Stimulated activated CD8-positive, alpha-beta memory T cell treated with anti-CD3 and anti-CD28 coated beads, Interleukin-7, amount 100 ng/mL, for 24 hours (primary cell): Measurements from ENCODE around the gene GMPPA.

Experiments used
- DNase-seq: peaks from one replicate; pipeline ENCODE4 v3.0.0-alpha.2; 2020; ENCODE audit warnings: low read depth

Gene GMPPA

DNA sequence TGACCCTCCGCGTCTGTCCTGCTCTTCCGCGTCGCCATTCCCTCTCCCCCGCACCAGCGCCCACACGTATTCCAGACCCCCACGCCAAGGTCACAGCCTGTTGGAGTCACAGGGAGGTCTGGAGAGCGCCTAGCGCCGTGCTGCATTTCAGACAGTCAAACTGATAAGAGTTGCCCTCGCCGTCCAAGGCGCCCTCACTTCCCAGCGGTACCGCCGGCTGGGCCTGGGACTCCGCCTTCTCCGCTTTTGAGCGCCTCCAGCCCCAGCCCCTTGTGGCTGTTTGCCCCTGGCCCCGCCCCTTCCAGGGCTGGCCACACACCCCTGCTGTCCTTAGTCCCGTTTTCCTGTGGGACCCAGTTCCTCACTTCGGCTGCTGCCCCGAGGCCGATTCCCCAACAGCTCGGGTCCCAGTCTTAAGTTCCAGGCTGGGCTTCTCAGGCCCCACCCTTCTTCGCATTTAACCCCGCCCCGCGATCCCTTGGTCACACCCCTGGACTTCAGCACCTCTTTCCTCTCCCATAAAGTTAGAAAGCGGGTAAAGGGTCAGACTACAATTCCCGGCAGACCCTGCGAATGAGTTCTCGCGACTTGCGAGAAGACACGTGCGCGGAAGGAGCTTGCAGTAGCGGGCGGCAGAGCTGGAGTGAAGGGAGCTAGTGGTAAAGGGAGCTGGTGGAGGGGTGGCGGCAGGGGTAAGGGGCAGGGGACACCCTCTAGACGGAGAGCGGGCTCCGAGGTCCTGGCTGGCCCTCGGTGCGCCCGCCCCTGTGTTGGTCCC, at the start of gene GMPPA:
GMPPA (plus strand) TSS at position 612 of the 778 bp plus-strand sequence. CDS start 1,085 bp downstream, outside the sequence.
- peak; percentile 81 for DNase-seq

DNA sequence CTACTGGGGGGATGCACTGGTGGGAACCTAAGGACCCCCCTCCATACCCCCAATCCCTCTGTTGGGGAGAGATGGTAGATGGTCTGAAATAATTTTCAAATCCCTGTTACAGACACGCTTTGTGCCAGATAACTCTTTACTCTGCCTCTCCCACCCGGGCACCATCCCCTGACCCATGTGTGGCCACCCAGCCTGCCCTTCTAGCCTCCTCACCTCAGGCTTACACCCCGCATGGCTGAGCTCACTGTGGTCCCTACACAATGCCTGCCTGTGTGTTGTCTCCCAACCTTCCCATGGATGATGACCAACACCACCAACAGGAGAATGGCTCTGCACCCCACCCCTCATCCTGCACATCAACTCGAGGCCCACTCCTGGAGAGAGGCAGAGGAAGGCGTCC, 49.1 kb upstream of the GMPPA start:
- DNase-seq: no peak

DNA sequence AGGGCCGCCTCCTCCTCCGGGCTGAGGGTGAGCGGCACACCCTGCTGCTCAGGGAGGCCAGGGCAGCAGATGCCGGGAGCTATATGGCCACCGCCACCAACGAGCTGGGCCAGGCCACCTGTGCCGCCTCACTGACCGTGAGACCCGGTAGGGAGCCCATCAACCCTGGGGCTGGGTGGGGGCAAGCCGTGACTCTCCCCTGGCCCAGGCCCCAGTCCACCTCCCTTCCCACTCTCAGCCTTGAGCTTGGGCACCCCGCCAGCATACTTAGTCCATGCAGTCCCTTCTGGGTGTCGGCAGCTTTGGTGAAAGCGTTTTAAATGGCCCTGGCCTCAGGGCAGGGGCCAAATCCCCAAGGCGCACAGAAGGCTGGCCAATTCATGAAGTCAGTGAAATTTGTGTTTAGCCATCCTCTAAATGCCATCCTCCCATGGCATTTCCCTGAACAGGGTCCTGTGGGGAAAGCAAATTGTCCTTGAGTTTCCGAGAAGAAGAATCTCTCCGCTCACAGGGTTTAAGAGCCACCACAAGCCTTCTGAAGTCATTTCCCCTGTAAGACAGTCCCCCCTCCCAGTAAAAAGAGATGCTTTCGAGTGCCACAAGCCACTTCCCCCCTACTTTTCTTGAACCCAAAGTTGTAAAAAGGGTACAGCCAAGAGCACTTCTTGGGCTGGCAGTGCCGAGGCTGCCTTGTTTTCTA, 46.9 kb upstream of the GMPPA start:
- no peak for DNase-seq

DNA sequence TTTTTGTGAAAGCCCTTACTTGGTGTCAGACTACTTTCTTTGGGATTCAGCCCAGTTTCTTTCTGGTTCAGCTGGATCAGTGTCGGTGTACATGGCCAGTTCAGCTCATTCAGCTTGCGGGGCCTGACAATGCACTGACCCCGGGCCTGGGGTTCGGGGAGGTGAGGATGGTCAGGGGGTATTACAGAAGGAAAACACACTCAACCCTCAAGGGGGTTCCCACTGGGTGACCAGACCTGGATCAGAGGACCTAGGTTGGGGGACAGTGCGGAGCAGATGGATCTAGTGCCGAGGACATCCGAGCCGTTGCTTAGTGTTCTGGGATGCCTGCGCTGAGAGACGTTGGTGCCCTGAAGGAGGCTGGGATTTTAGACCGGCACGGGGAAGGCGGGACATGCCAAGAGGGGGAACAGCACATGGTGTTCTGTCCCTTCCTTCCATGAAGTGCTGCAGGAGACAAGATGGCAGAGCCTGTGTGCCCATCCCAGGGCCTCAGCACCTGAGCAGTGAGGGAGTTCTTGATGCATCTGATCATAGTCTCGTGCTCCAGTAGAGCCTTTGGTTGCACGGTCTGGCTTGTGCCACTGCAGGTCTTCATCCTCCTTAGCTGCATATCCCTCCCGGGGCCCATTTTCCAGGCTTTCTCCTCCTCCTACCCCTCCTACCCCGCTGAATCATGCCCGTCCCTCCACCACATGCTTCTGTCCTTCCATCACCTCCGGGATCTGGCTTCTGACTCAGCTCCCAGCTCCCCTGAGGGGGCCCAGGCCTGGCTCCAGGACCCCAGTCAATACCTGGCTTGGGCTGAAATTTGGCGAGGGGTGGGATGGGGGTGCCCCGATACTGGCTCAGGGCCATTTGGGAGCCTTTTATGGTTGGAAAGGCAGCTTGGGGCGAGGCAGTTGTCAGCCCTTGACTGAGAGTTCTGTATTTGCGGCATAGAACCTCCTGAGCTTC, 46.1 kb upstream of the GMPPA start:
- no peak for DNase-seq

DNA sequence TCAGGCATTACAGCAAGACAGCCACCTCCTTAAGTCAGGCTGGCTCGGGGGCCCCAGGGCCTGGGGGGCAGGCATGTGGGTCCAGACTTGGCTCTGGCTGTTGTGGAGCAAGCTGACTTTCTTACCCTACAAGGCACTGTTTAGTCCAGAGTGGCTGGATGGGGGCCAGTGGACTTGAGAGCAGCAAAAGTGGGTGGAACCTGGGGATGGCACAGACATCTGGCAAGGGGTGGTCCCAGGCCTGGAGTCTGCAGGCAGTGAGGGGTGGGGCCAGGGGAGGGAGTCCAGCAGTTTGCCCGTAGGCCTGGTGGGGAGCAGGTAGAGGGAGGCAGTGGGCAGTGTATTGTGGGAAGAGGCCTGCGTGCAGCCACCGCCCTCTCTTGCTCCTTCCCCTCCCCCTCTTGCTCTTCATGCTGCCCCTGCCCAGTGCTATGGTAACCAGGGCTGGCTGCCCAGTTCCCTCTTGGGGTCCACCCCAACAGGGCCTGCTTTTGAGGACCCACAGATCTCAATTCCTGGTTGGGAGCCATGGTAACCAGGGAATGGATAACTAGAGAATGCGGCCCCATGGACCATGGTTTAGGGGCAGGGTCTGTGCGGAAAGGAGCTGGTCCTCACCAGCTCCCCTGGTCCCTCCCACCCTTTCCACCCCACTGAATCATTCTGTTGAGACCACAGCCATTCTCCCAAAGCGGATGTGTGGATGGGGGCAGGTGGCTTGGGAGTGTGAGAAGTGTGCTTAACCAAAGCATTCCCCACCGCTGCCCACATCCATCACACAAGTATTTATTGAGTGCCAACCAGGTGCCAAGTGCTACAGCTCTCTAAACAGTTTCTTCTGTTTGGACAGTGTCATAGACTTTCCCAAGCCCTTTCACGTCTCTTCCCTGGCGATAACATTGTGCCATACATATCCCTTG, 44.8 kb upstream of the GMPPA start:
- DNase-seq: no peak

DNA sequence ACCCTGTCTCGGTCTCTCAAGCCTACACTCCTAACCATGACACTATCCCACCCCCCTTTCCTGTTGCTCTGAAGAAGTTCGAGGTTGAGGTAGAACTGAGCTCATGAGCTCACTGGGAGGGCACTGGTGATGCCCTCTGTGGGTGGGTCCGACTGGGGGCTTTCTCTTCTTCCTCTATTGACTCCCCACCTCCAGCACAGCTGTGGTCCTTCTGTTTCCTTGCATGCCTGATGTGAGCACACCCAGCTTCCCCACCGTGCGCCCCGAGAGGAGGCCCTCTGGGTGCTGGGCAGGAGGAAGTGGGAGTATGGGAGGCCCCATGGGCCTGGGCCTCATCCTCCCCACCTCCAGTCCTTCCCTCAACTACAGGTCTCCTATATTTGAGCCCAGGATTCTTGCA, 43.1 kb upstream of the GMPPA start:
- DNase-seq: no peak

DNA sequence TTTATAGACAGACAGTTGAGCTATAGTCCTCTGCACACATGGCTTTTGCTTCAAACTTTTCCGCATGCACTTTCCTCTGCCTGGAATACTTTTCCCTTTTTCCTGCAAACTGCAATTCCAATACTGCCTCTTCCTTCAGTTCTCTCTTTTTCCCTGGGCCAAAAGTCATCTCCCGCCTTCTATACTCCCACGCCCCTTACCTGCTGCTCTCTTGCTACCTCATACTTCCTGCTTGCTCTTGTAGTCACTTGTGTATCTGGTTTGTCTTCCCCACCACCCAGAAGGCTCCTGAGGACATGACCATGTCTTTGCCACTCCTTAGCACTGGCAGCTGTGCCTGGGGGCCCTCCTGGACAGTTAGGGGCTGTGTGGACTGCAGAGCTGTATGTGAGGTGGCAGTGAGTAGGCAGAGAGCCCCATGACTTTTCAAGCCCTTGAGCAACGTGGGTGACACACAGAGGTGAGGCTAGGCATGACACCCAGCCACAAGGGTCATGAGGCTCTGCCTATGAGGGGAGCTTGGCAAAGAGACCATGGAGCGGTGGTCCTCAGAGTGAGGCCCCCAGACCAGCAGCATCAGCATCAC, 40.8 kb upstream of the GMPPA start:
- no peak for DNase-seq

DNA sequence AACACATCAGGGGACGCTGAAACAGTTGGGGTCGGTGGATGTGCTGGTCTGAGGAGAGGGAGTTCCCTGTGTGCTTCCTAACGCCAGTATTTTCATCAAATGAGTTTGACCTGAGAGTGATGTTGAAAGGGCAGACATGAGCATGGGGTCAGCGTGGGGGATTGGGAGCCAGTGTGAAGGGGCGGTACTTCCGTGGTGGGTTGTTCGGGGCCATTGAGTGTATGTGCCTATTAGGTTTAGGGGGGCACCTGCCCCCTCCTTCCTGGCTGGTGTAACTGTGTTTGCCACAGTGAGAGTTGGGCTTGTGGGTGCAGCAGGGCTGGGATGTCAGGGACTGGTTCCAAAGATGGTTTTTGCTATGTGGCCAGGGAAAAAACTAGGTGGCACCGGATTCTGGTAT, 39.7 kb upstream of the GMPPA start:
- DNase-seq: no peak

DNA sequence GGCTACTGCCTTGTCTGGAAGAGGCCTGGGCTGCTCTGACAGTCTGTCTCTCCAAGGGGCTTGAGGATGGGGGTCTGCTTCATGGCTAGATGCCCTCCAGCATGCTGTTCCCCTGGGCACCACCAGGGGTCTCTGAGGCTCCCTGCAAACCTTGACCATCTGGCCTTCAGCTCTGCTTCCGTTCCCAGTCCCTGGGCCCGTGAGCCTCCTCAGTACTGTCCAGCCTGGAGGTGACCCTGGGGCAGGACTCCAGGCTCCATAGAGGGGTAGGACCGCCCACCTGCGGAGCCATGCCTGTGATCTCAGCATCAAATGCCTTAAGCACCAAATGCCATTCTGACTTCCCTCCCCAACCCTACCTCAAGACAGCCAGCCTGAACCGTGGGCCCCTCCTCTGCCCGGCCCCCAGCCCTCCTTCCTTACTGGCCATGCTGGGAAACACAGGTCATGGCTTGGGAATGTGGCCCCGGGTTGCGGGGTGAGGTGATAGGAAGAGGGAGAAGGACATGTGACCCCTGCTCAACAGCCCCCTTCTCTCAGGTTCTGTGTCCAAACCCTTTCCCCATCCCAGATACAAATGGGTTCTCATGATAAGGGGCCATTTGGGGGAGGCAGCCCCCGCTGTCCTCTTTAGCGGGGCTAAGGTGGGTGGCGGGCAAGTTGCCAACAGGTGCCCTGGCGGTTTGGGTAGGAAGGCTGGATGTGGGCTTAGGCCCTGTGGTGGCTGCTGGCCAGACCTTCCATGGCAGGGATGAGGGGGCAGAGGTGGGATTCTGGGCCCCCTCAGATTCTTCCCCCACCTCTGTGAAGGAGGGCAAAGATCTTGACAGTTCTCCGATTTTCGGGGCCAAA, 39.0 kb upstream of the GMPPA start:
- peak; percentile 16 for DNase-seq

DNA sequence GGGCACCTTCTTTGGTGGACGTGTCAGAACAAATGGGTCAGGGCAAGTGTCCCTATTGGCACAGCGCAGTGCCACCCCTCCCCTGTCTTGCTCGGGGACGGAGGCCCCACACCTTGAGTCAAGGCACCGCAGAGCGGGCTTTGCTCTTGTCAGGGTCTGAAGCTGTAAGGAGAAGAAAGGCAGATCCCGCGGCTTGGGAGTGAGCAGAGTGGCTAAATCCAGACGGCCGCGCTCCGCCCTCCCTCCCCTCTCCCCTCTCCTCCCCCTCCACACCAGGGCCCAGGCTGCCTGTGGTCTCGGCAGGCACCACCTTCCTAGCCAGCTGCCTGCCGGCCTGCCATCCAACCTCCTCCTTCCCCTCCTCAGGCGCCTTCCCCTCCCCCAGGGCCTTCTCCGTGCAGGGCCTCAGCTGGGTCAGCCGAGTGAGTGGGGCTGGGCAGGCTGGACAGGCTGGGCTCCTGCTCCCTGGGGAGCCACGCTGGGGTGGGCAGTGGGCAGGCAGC, 38.2 kb upstream of the GMPPA start:
- DNase-seq: no peak

DNA sequence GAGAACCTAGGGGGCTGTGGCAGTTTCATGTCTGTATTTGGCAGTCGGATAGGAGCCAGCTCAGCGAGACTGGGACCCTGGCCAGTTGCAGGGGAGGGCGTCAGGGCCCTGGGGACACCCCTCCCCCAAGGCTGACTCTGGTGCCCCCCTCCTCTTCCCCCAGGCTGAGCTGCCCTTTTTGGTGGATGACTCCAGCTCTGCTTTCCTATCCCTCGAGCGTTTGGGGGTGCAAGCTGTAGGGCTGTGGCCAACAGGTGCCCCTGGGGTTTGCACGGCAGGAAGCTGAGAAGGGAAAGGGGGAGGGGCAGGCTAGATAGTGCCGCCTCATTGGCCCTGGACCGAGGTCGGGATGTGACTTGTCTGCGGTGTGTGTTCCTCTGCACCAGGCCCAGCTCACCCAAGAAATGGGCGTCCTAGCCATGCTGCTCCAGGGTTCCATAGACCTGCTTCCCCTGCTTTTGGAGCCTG, 37.6 kb upstream of the GMPPA start:
- no peak for DNase-seq

DNA sequence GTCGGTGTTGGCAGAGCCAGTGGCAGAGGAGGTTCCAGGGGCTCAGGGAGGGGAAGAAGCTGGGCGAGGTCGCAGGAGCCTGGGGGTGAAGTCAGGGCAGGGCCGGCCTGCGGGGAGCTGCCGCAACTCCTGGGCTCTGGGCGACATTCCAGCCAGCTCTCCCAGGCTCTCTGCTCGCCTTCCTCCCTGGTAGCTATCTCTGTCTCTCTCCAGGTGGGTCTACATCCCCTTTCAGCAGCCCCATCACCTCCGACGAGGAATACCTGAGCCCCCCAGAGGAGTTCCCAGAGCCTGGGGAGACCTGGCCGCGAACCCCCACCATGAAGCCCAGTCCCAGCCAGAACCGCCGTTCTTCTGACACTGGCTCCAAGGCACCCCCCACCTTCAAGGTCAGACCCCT, 37.0 kb upstream of the GMPPA start:
- DNase-seq: no peak

DNA sequence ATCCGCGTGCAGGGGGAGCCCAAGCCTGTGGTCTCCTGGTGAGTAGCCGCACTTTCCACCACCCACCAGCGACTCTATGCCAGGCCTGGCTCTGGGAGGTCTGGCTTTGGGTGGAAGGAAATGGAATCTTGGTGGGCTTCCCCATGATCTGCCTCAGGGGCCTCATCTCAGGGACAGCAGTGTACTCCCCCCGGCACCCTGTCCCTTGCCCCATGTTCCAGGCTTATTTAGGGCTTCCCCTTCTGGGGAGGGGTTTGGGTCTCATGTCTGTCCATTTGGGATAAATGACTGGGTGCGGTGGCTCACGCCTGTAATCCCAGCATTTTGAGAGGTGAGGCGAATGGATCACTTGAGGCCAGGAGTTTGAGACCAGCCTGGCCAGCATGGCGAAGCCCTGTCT, 36.3 kb upstream of the GMPPA start:
- no peak for DNase-seq

DNA sequence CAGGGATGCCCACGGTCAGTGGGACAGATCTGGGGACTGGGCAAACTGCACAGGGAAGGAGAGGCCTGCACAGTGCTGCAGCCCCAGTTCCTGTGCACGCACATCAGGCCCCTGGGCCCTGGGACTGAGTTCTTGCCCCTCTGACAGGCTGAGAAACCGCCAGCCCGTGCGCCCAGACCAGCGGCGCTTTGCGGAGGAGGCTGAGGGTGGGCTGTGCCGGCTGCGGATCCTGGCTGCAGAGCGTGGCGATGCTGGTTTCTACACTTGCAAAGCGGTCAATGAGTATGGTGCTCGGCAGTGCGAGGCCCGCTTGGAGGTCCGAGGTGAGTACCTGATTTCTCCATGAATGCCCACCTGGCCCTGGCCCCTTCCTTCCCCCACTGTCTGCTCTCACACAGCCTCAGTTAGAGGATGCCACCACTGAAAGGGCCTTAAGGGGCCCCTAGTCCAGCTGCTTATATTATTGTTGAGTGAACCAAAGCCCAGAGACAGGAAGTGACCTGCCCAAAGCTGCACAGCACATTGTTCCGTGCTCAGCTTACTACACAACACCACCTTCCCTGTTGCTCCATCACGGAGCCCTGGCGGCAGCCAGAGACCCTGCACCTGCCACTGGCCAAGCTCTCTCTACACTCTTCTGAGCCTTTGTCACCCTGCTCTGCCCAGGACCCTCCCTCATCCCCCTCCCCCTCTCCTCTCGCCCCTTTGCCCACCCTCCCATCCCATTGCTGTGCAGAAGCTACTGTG, 34.2 kb upstream of the GMPPA start:
- no peak for DNase-seq

DNA sequence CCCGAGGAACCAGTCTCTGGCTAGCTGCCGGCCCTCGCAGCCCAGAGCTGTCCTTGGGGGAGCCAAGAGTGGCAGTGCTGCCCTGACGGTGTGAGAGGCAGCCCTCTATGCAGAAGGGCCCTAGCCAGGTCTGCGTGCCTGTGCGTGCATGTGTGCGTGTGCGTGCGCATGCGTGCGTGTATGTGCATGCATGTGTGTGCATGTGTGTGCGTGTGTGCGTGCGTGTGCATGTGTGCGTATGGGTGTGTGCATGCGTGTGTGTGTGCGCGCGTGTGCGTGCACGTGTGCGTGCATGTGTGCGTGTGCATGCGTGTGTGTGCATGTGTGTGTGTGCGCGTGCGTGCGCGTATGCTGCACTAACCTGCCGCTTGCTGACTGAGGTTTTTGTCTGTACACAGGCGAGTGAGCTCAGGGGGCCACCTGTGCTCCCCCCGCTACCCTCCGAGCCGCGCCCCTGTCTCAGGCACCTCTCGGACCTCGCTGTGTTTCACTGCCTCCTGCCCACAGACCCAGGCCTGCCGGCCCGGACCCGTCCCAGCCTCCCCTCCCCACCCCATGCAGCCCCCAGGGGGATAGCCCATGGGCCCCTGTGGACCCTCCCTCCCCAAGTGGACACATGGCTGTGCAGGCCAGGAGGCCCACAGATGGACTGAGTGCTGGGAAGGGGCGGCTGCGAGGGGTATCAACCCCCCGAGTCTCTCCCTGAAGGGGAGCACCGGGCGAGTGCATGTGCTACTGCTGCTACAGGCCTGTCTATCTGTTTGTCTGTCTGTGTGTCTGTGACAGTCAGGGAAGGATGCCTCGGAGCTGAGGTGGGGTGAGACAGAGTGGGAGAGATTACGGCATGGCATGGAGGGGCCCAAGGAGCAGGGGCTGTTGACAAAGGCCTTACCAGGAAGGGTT, 32.8 kb upstream of the GMPPA start:
- DNase-seq: no peak

DNA sequence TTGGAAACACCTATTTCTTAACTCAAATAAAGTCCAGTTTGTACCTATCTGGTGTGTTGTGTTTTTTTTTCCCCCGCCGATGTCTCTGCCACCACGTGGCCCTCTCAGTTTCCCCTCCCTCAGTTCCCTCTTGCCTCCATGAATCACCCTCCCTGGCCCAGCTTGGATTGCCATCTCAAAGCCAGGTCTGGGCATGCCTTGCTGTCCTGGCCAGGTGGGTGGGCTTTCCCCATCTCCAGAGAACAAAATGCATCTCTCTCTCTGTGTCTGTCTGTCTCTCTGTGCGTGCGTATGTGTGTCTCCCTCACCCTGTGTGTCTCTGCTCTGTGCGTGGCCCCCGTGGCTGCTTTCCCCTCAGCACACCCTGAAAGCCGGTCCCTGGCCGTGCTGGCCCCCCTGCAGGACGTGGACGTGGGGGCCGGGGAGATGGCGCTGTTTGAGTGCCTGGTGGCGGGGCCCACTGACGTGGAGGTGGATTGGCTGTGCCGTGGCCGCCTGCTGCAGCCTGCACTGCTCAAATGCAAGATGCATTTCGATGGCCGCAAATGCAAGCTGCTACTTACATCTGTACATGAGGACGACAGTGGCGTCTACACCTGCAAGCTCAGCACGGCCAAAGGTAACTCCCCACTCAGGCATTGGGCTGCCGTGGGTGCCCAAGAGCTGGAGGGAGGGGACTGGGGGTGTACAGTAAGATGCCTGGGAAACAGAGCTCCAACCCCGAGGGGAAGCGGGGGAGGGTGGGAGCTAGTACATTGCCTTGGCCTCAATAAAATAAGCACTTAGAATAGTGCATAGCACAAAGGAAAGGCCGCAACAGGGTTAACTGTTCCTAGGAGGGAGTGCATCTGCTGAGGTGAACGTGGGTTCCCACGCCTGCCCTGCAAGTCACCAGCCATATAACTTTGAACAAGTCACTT, 31.6 kb upstream of the GMPPA start:
- no peak for DNase-seq

DNA sequence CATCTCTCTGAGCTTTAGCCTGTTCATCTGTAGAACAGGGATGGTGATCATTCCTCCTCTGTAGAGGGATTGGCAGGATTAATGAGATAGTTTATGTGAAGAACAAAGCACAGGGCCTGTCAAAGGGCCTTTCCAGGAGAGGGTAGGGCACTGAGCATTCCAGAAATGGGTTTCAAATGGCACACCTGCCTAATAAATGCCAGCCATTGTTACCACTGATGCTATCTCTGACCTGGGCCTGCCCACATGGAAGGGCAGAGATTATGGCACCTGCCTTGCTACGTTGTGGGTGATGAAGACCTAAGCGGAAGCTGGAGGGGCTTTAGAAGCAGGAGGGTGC, 31.0 kb upstream of the GMPPA start:
- DNase-seq: no peak
